Activated naive CD8-positive, alpha-beta T cell (primary cell): ENCODE measurements around the gene SEC24B.
"Not testable (repeated sequence)": the region's sequence is repeated elsewhere in the genome, so short reads cannot be mapped to it uniquely, and the experiment has no call there.

Experiments used
- H3K27ac Mint-ChIP-seq: one replicate; pipeline ENCODE4 v1.8.0; 2021; ENCODE audit warnings: mixed read lengths
- H3K27me3 Mint-ChIP-seq: one replicate; pipeline ENCODE4 v1.8.0; 2021; ENCODE audit warnings: mixed read lengths
- H3K36me3 Mint-ChIP-seq: one replicate; pipeline ENCODE4 v1.8.0; 2021; ENCODE audit warnings: mixed read lengths
- H3K4me1 Mint-ChIP-seq: one replicate; pipeline ENCODE4 v1.8.0; 2021; ENCODE audit warnings: low read depth, mixed read lengths
- H3K4me3 Mint-ChIP-seq: one replicate; pipeline ENCODE4 v1.8.0; 2021; ENCODE audit warnings: mild to moderate bottlenecking, mixed read lengths
- H3K9me3 Mint-ChIP-seq: one replicate; pipeline ENCODE4 v1.8.0; 2021; ENCODE audit warnings: low read depth, mixed read lengths

The SEC24B gene

GRCh38 chr4:109510687-109511086, 77.1 kb downstream of the SEC24B start:
- Mint-ChIP-seq H3K4me3 (no peak overlapping the region), H3K27me3 (no peaks in the 10 kb centered on the region), H3K27ac (no peak overlapping the region), H3K9me3 (no peaks in the 10 kb centered on the region), H3K4me1 (no peaks in the 10 kb centered on the region), H3K36me3 (peaks cover 9% of the 10 kb centered on the region)

- H3K9me3 Mint-ChIP-seq: no peaks in the 10 kb centered on the region
- H3K27ac Mint-ChIP-seq: no peak overlapping the region
- H3K36me3 Mint-ChIP-seq: peaks cover 9% of the 10 kb centered on the region
- H3K4me3 Mint-ChIP-seq: no peak overlapping the region
- H3K4me1 Mint-ChIP-seq: no peaks in the 10 kb centered on the region
- no peaks in the 10 kb centered on the region for H3K27me3 Mint-ChIP-seq
Measured at GRCh38 chr4:109511414-109511813, 77.8 kb downstream of the SEC24B start.

- H3K27ac Mint-ChIP-seq, H3K36me3 Mint-ChIP-seq, H3K4me3 Mint-ChIP-seq, H3K27me3 Mint-ChIP-seq, H3K4me1 Mint-ChIP-seq, H3K9me3 Mint-ChIP-seq: not testable (repeated sequence)
Measured at GRCh38 chr4:109513368-109513767, 79.8 kb downstream of the SEC24B start.

GRCh38 chr4:109532182-109532581, 98.6 kb downstream of the SEC24B start:
- H3K27ac Mint-ChIP-seq: no peak overlapping the region
- H3K4me1 Mint-ChIP-seq: no peaks in the 10 kb centered on the region
- no peak overlapping the region for H3K4me3 Mint-ChIP-seq
- H3K27me3 Mint-ChIP-seq: no peaks in the 10 kb centered on the region
- H3K36me3 Mint-ChIP-seq: peaks cover 13% of the 10 kb centered on the region
- H3K9me3 Mint-ChIP-seq: no peaks in the 10 kb centered on the region

- Mint-ChIP-seq H3K27ac (no peak overlapping the region), H3K4me1 (peaks cover 35% of the 10 kb centered on the region), H3K9me3 (no peaks in the 10 kb centered on the region), H3K4me3 (no peak overlapping the region), H3K36me3 (peaks cover 5% of the 10 kb centered on the region), H3K27me3 (no peaks in the 10 kb centered on the region)
Measured at GRCh38 chr4:109545401-109545800, 111.8 kb downstream of the SEC24B start.

- H3K27ac Mint-ChIP-seq: no peak overlapping the region
- H3K4me3 Mint-ChIP-seq: no peak overlapping the region
- peaks cover 5% of the 10 kb centered on the region for H3K36me3 Mint-ChIP-seq
- H3K9me3 Mint-ChIP-seq: no peaks in the 10 kb centered on the region
- no peaks in the 10 kb centered on the region for H3K27me3 Mint-ChIP-seq
- H3K4me1 Mint-ChIP-seq: peaks cover 35% of the 10 kb centered on the region
Measured at GRCh38 chr4:109547394-109547793, 113.8 kb downstream of the SEC24B start.

- Mint-ChIP-seq H3K4me1 (peaks cover 38% of the 10 kb centered on the region), H3K4me3 (no peak overlapping the region), H3K27ac (peak overlapping the region; percentile 64), H3K27me3 (no peaks in the 10 kb centered on the region), H3K9me3 (no peaks in the 10 kb centered on the region), H3K36me3 (peaks cover 5% of the 10 kb centered on the region)
Measured at GRCh38 chr4:109548655-109549054, 115.0 kb downstream of the SEC24B start.

GRCh38 chr4:109552237-109552636, 118.6 kb downstream of the SEC24B start:
- Mint-ChIP-seq H3K9me3 (no peaks in the 10 kb centered on the region), H3K27ac (no peak overlapping the region), H3K4me3 (no peak overlapping the region)

GRCh38 chr4:109553130-109553529, 119.5 kb downstream of the SEC24B start:
- H3K9me3 Mint-ChIP-seq: no peaks in the 10 kb centered on the region
- peak overlapping the region; percentile 29 for H3K27ac Mint-ChIP-seq
- peaks cover 9% of the 10 kb centered on the region for H3K36me3 Mint-ChIP-seq
- no peak overlapping the region for H3K4me3 Mint-ChIP-seq
- peaks cover 33% of the 10 kb centered on the region for H3K4me1 Mint-ChIP-seq
- no peaks in the 10 kb centered on the region for H3K27me3 Mint-ChIP-seq

More at GRCh38 chr4:109552237-109552636, 118.6 kb downstream of the SEC24B start:
- Mint-ChIP-seq H3K4me1 (peaks cover 38% of the 10 kb centered on the region), H3K27me3 (no peaks in the 10 kb centered on the region), H3K36me3 (peaks cover 11% of the 10 kb centered on the region)

GRCh38 chr4:109554971-109555370, 121.4 kb downstream of the SEC24B start:
- H3K27me3 Mint-ChIP-seq: no peaks in the 10 kb centered on the region
- H3K9me3 Mint-ChIP-seq: no peaks in the 10 kb centered on the region
- H3K4me3 Mint-ChIP-seq: no peak overlapping the region
- H3K4me1 Mint-ChIP-seq: peaks cover 25% of the 10 kb centered on the region
- peaks cover 9% of the 10 kb centered on the region for H3K36me3 Mint-ChIP-seq
- H3K27ac Mint-ChIP-seq: no peak overlapping the region

GRCh38 chr4:109557433-109557832, 123.8 kb downstream of the SEC24B start:
- Mint-ChIP-seq H3K36me3 (peaks cover 9% of the 10 kb centered on the region), H3K4me1 (peaks cover 37% of the 10 kb centered on the region), H3K27me3 (no peaks in the 10 kb centered on the region), H3K27ac (no peak overlapping the region), H3K9me3 (no peaks in the 10 kb centered on the region), H3K4me3 (no peak overlapping the region)

GRCh38 chr4:109558095-109558494, 124.5 kb downstream of the SEC24B start:
- peaks cover 41% of the 10 kb centered on the region for H3K4me1 Mint-ChIP-seq
- peak overlapping the region; percentile 58 for H3K4me3 Mint-ChIP-seq
- not testable (repeated sequence) for H3K9me3 Mint-ChIP-seq, H3K27me3 Mint-ChIP-seq
- peak overlapping the region; percentile 0 for H3K27ac Mint-ChIP-seq
- H3K36me3 Mint-ChIP-seq: peaks cover 12% of the 10 kb centered on the region

GRCh38 chr4:109559625-109559982, 126.0 kb downstream of the SEC24B start:
- no peaks in the 10 kb centered on the region for H3K27me3 Mint-ChIP-seq
- H3K36me3 Mint-ChIP-seq: peaks cover 16% of the 10 kb centered on the region
- peak overlapping the region; percentile 93 for H3K27ac Mint-ChIP-seq
- H3K4me1 Mint-ChIP-seq: peaks cover 55% of the 10 kb centered on the region
- peak overlapping the region; percentile 85 for H3K4me3 Mint-ChIP-seq
- H3K9me3 Mint-ChIP-seq: no peaks in the 10 kb centered on the region

GRCh38 chr4:109559983-109560686, 126.5 kb downstream of the SEC24B start, which contains the start of gene MCUB:
Gene MCUB, plus strand, starts transcription at chr4:109560246. Its CDS starts 92 bp downstream, at chr4:109560338.
- Mint-ChIP-seq H3K36me3 (peaks cover 13% of the 10 kb centered on the region), H3K27me3 (no peaks in the 10 kb centered on the region), H3K27ac (peak within 1 kb of the TSS; percentile 95), H3K9me3 (no peaks in the 10 kb centered on the region), H3K4me3 (peak within 1 kb of the TSS; percentile 93), H3K4me1 (peaks cover 58% of the 10 kb centered on the region)

- peak overlapping the region; percentile 93 for H3K4me3 Mint-ChIP-seq
- peaks cover 60% of the 10 kb centered on the region for H3K4me1 Mint-ChIP-seq
Measured at GRCh38 chr4:109560687-109561461, 127.3 kb downstream of the SEC24B start.

More at GRCh38 chr4:109560687-109561461, 127.3 kb downstream of the SEC24B start:
- Mint-ChIP-seq H3K9me3 (no peaks in the 10 kb centered on the region), H3K27me3 (no peaks in the 10 kb centered on the region), H3K36me3 (peaks cover 13% of the 10 kb centered on the region), H3K27ac (peak overlapping the region; percentile 95)
